A172 (cell line): ENCODE results near the gene NEMF. TPM values are rescaled to one million over a fixed set of nuclear protein-coding genes. Genes with fewer than 3 reads are reported as not detected.
"Not testable (repeated sequence)": the region's sequence is repeated elsewhere in the genome, so short reads cannot be mapped to it uniquely, and the experiment has no call there.

ENCODE experiments used
- DNase-seq: peaks from one replicate; pipeline ENCODE4 v3.0.0-alpha.2; 2015; ENCODE audit warnings: low spot score
- total RNA-seq: library from RNA; depleted of rRNA; stranded (reverse); fragments of >200 nt; shearing (Covaris generic); gene quantifications from 2 replicates; pipeline ENCODE4 v1.2.3, GENCODE V29; 2014; rRNA removed

The NEMF gene
- total RNA-seq, 1 experiment from 2014 or later, result 33.2 TPM

GRCh38 chr14:49745191-49745590 lies 107.4 kb downstream of the NEMF start:
- DNase-seq, result no peak

GRCh38 chr14:49735669-49736068 lies 116.9 kb downstream of the NEMF start:
- not testable (repeated sequence) for DNase-seq

- no peak for DNase-seq
Measured at GRCh38 chr14:49733836-49734235, 118.8 kb downstream of the NEMF start.

- no peak for DNase-seq
Measured at GRCh38 chr14:49732896-49733295, 119.7 kb downstream of the NEMF start.

Other genes with a start within 250 kb of the NEMF start
- gene RPL36AL, start 232.2 kb downstream of the NEMF start, total RNA-seq, result 170 and 223 TPM in 2 replicates
- gene MGAT2, start 232.0 kb downstream of the NEMF start, total RNA-seq, result 69.4 and 87.3 TPM in 2 replicates
- gene DNAAF2, start 217.5 kb downstream of the NEMF start, total RNA-seq, result 8.8 and 10.1 TPM in 2 replicates
- 9.4 and 25.8 TPM in 2 replicates for gene POLE2, start 164.6 kb downstream of the NEMF start, total RNA-seq
- gene KLHDC1, start 159.7 kb downstream of the NEMF start, total RNA-seq, result 0.05 and 1.3 TPM in 2 replicates
- 37.1 and 42.2 TPM in 2 replicates for gene KLHDC2, start 84.6 kb downstream of the NEMF start, total RNA-seq
- gene ARF6, start 40.3 kb upstream of the NEMF start, total RNA-seq, result 51.6 and 51.9 TPM in 2 replicates